H1 (cell line): Measurements from ENCODE around the gene AGAP1. TPM values are rescaled to one million over a fixed set of nuclear protein-coding genes. Genes with fewer than 3 reads are reported as not detected.

Source experiments
- CTCF ChIA-PET: fragments of 300-600 bp; sonication (Branson Sonifier 250); formaldehyde crosslinking; loops from one replicate; lab custom pipeline; 2021; ENCODE audit not compliant: partially characterized antibody; lab: Charles Lee
- POLR2A ChIA-PET: fragments of 300-600 bp; sonication (Branson Sonifier 250); formaldehyde crosslinking; loops from one replicate; lab custom pipeline; 2021; ENCODE audit warnings: inconsistent platforms; ENCODE audit not compliant: partially characterized antibody; lab: Charles Lee
- DNase-seq, 2 experiments: peaks; one replicate each; pipeline versions ENCODE4 v3.0.0 to v3.0.0-alpha.2; 2010 to 2022; ENCODE audit warnings: low spot score in 2 of 2, low read depth in 1 of 2, mixed read lengths in 1 of 2
- FAIRE-seq: peaks from 2 replicates; lab custom pipeline; 2011; peaks lifted over from hg19 to GRCh38; lab: Jason Lieb, UNC
- H2AFZ ChIP-seq: 2 replicates; pipeline ENCODE4 v1.8.1; 2012; ENCODE audit warnings: low read length, inconsistent platforms
- H2AK5ac ChIP-seq: 2 replicates; pipeline ENCODE4 v1.6.1; 2013; ENCODE audit warnings: low read depth, low read length
- H2BK120ac ChIP-seq: replicated peaks from 2 replicates; pipeline ENCODE3; 2013; ENCODE audit warnings: low read depth, low read length, inconsistent platforms
- H2BK12ac ChIP-seq: 2 replicates; pipeline ENCODE4 v1.6.1; 2013; ENCODE audit warnings: low read depth, low read length
- H2BK15ac ChIP-seq: 2 replicates; pipeline ENCODE4 v1.6.1; 2013; ENCODE audit warnings: low read length
- H2BK20ac ChIP-seq: 2 replicates; pipeline ENCODE4 v1.6.1; 2013; ENCODE audit warnings: low read length
- H2BK5ac ChIP-seq: 2 replicates; pipeline ENCODE4 v1.6.1; 2013; ENCODE audit warnings: low read depth, low read length
- H3K14ac ChIP-seq: 2 replicates; pipeline ENCODE4 v1.6.1; 2013; ENCODE audit warnings: inconsistent platforms; ENCODE audit not compliant: insufficient read length
- H3K18ac ChIP-seq: 2 replicates; pipeline ENCODE4 v1.6.1; 2013; ENCODE audit warnings: low read length; ENCODE audit errors: extremely low read depth
- H3K23ac ChIP-seq: 2 replicates; pipeline ENCODE4 v1.6.1; 2013; ENCODE audit warnings: inconsistent platforms; ENCODE audit not compliant: insufficient read length
- H3K23me2 ChIP-seq: 2 replicates; pipeline ENCODE4 v1.6.1; 2013; ENCODE audit warnings: low read depth, low read length
- H3K27ac ChIP-seq: 2 replicates; pipeline ENCODE4 v1.6.1; 2011; ENCODE audit warnings: low read depth, low read length, inconsistent platforms
- H3K27me3 ChIP-seq, 4 experiments: replicated peaks in 1 of 4; 1 replicate in 1 of 4; 2 replicates in 3 of 4; pipeline versions ENCODE4 v1.6.1 to v1.8.1; 2011 to 2013; ENCODE audit warnings: low read length in 3 of 4, mild to moderate bottlenecking in 3 of 4, inconsistent platforms in 2 of 4, mixed read lengths in 2 of 4, moderate library complexity in 1 of 4; ENCODE audit not compliant: control insufficient read depth in 3 of 4, insufficient read depth in 3 of 4; ENCODE audit errors: extremely low read depth in 1 of 4
- H3K36me3 ChIP-seq, 4 experiments: 2 replicates each; pipeline versions ENCODE4 v1.6.1 to v1.8.1; 2011 to 2013; ENCODE audit warnings: mild to moderate bottlenecking in 4 of 4, low read length in 3 of 4, moderate library complexity in 2 of 4, control low read depth in 1 of 4, inconsistent platforms in 1 of 4; ENCODE audit not compliant: insufficient read depth in 4 of 4, control insufficient read depth in 2 of 4
- H3K4ac ChIP-seq: replicated peaks from 2 replicates; pipeline ENCODE3; 2013; ENCODE audit warnings: low read length, low read depth, mixed read lengths, inconsistent platforms; ENCODE audit not compliant: insufficient read length
- H3K4me1 ChIP-seq, 4 experiments: replicated peaks in 1 of 4; 1 replicate in 1 of 4; 2 replicates in 3 of 4; pipeline versions ENCODE4 v1.6.1 to v1.8.1; 2011 to 2013; ENCODE audit warnings: low read length in 3 of 4, inconsistent platforms in 2 of 4, mixed read lengths in 1 of 4; ENCODE audit not compliant: insufficient read depth in 4 of 4, control insufficient read depth in 3 of 4
- H3K4me2 ChIP-seq, 2 experiments: 2 replicates each; pipeline versions ENCODE4 v1.6.1 to v1.8.1; 2011 to 2013; ENCODE audit warnings: low read depth in 2 of 2, low read length in 2 of 2, control low read depth in 1 of 2, inconsistent platforms in 1 of 2, mild to moderate bottlenecking in 1 of 2; ENCODE audit not compliant: insufficient read depth in 1 of 2
- H3K4me3 ChIP-seq, 4 experiments: fragments of 200-600, 300-600 bp in 1 of 4; sonication (generic), shearing (Covaris generic), sonication (Bioruptor Twin) in 1 of 4; 2 replicates each; pipeline versions ENCODE4 v1.5.1 to v1.8.1; 2011 to 2016; ENCODE audit warnings: low read length in 4 of 4, low read depth in 3 of 4, control low read depth in 2 of 4, inconsistent platforms in 2 of 4, mild to moderate bottlenecking in 2 of 4, mixed read lengths in 1 of 4, moderate library complexity in 1 of 4; ENCODE audit not compliant: insufficient read depth in 2 of 4; ENCODE audit errors: extremely low read depth in 1 of 4
- H3K56ac ChIP-seq: replicated peaks from 2 replicates; pipeline ENCODE3; 2013; ENCODE audit warnings: low read depth, mild to moderate bottlenecking, mixed read lengths, low read length, inconsistent platforms; ENCODE audit not compliant: insufficient read length
- H3K79me1 ChIP-seq: 2 replicates; pipeline ENCODE4 v1.6.1; 2013; ENCODE audit warnings: low read depth, low read length, control low read depth
- H3K79me2 ChIP-seq, 2 experiments: 2 replicates each; pipeline versions ENCODE4 v1.6.1 to v1.8.1; 2012 to 2013; ENCODE audit warnings: low read length in 2 of 2, mild to moderate bottlenecking in 2 of 2, inconsistent platforms in 1 of 2; ENCODE audit not compliant: insufficient read depth in 2 of 2, control insufficient read depth in 1 of 2
- H3K9ac ChIP-seq, 4 experiments: replicated peaks in 1 of 4; 1 replicate in 1 of 4; 2 replicates in 3 of 4; pipeline versions ENCODE4 v1.6.1 to v1.8.1; 2011 to 2013; ENCODE audit warnings: low read depth in 3 of 4, low read length in 3 of 4, control low read depth in 2 of 4, mild to moderate bottlenecking in 2 of 4, moderate library complexity in 2 of 4, inconsistent platforms in 1 of 4; ENCODE audit errors: extremely low read depth in 1 of 4
- H3K9me3 ChIP-seq, 2 experiments: 2 replicates each; pipeline versions ENCODE4 v1.6.1 to v1.8.1; 2012 to 2013; ENCODE audit warnings: mild to moderate bottlenecking in 2 of 2, moderate library complexity in 2 of 2, control low read depth in 1 of 2, inconsistent platforms in 1 of 2, low read depth in 1 of 2, low read length in 1 of 2, mixed read lengths in 1 of 2; ENCODE audit not compliant: insufficient read depth in 2 of 2
- H4K20me1 ChIP-seq, 2 experiments: replicated peaks in 1 of 2; 2 replicates each; pipeline versions ENCODE3 to v1.8.1; 2011 to 2013; ENCODE audit warnings: inconsistent platforms in 2 of 2, low read length in 2 of 2, mild to moderate bottlenecking in 1 of 2; ENCODE audit not compliant: insufficient read depth in 2 of 2, control insufficient read depth in 1 of 2
- H4K5ac ChIP-seq: 2 replicates; pipeline ENCODE4 v1.6.1; 2013; ENCODE audit warnings: low read length, low read depth, mixed read lengths, inconsistent platforms; ENCODE audit not compliant: insufficient read length
- H4K8ac ChIP-seq: 2 replicates; pipeline ENCODE4 v1.8.0; 2013; ENCODE audit warnings: mild to moderate bottlenecking, moderate library complexity, low read length, inconsistent platforms; ENCODE audit not compliant: insufficient read depth; ENCODE audit errors: extremely low read depth
- H4K91ac ChIP-seq: replicated peaks from 2 replicates; pipeline ENCODE3; 2013; ENCODE audit warnings: low read length, mixed read lengths, inconsistent platforms; ENCODE audit not compliant: insufficient read length
- JUN ChIP-seq: IDR thresholded peaks from 2 replicates; pipeline ENCODE4 v1.6.1; 2011; ENCODE audit warnings: low read depth, mild to moderate bottlenecking, improper control_type of control experiment, low read length
- WGBS, 2 experiments: shearing (Covaris generic) in 1 of 2; methylation state at CpG; one replicate each; pipeline versions ENCODE4 v1.1.6 to v1.1.7; 2013 to 2015; ENCODE audit warnings: low lambda C conversion rate in 2 of 2, mixed read lengths in 2 of 2, inconsistent platforms in 1 of 2, low coverage in 1 of 2, missing lambda C conversion rate in 1 of 2; ENCODE audit not compliant: insufficient replicate concordance in 2 of 2, insufficient coverage in 1 of 2, insufficient read length in 1 of 2; ENCODE audit errors: extremely low coverage in 1 of 2, missing lambda C conversion rate in 1 of 2; 5-methylcytosine and 5-hydroxymethylcytosine counted together
- polyA plus RNA-seq, 7 experiments: library from polyadenylated mRNA; depleted of rRNA in 3 of 7; stranded (reverse) in 5 of 7; unstranded in 2 of 7; fragments of >200 nt in 5 of 7; fragments of 200-250 nt in 2 of 7; gene quantifications; 1 replicate in 5 of 7; 2 replicates in 1 of 7; 4 replicates in 1 of 7; pipeline versions ENCODE4 v1.2.1 to v1.2.3, GENCODE V29; 2011 to 2013; ENCODE audit warnings: missing spikeins in 2 of 7, mixed read lengths in 2 of 7
- total RNA-seq: library from RNA; stranded (reverse); fragmentation: NEBNext Ultra II Directional; extraction: Animal tissue kit (Norgen Biotek cat#: 25700); gene quantifications from 2 replicates; pipeline ENCODE4 v1.2.1, GENCODE V29; 2021

The AGAP1 gene
- total and polyA plus RNA-seq, 2 of the 8 experiments (the other 6 are each of a cell fraction or from before 2014, with no cell fraction given), result 18.1 to 39.4 TPM

- Histone ChIP-seq H3K14ac (no peak overlapping the region), H2AFZ (no peak overlapping the region), H3K56ac (no peak overlapping the region), H3K79me2 (peaks cover 0 to 46% of the 10 kb centered on the region in 2 experiments; a peak in 3 of 4 replicates), H2BK12ac (no peak overlapping the region), H3K27me3 (no peaks in the 10 kb centered on the region), H3K27ac (no peak overlapping the region), H3K4me1 (peaks cover 5 to 17% (median 12%) of the 10 kb centered on the region in 4 experiments; a peak in 6 of 7 replicates), H2BK120ac (no peak overlapping the region), H2BK20ac (no peak overlapping the region), H3K4me3 (no peak overlapping the region), H2BK15ac (no peak overlapping the region), H3K9me3 (no peaks in the 10 kb centered on the region), H3K4me2 (no peak overlapping the region; a peak in 1 of 4 replicates), H3K4ac (no peak overlapping the region), H3K23ac (no peak overlapping the region), H3K18ac (no peak overlapping the region), H2BK5ac (no peak overlapping the region), H3K23me2 (no peaks in the 10 kb centered on the region), H4K5ac (no peak overlapping the region), H4K91ac (no peak overlapping the region), H3K79me1 (peaks cover 10% of the 10 kb centered on the region; the same call in 1 of the 2 replicates), H2AK5ac (no peak overlapping the region), H3K36me3 (no peaks in the 10 kb centered on the region), H3K9ac (no peak overlapping the region), H4K20me1 (peaks cover 0 to 3% of the 10 kb centered on the region in 2 experiments), H4K8ac (no peak overlapping the region)
- FAIRE-seq (no peak), DNase-seq (no peak)
- ChIA-PET POLR2A (no interaction called here), CTCF (interaction anchor here (0.6 to 3.9 kb wide), 20 partner anchors 8 to 315 kb away, joined by 3 to 26 read pairs (median 5); no protein-coding TSS in a partner anchor)
- TF ChIP-seq JUN, result no peak
- WGBS, 2 experiments, result 81% methylated on average over 8 of the region's 8 CpGs; no CpG with 5 or more reads in 1 of the 2 experiments
These were observed 145.6 kb downstream of the AGAP1 start for GRCh38 chr2:235639428-235639773.
